Uterus (tissue), 2 donors: ENCODE measurements around the gene IQGAP2.

Experiments
- CTCF ChIP-seq, 4 experiments: fragments of 200-600 bp in 2 of 4; fragments of 450-650 bp in 2 of 4; sonication (generic) in 2 of 4; IDR thresholded peaks; one replicate each; pipeline ENCODE4 v1.5.1; 2016 to 2019; ENCODE audit warnings: antibody characterized with exemption in 4 of 4, mild to moderate bottlenecking in 2 of 4, moderate library complexity in 1 of 4
- POLR2A ChIP-seq, 2 donors: fragments of 450-650 bp; IDR thresholded peaks; one replicate each; pipeline ENCODE4 v1.6.1; 2016; ENCODE audit warnings: antibody characterized with exemption in 2 of 2, mild to moderate bottlenecking in 1 of 2, moderate library complexity in 1 of 2

GRCh38 chr5:76595755-76596481 lies 192.8 kb downstream of the IQGAP2 start:
- TF ChIP-seq CTCF (IDR thresholded peaks at IDR 0.05) (no peak), POLR2A (IDR thresholded peaks at IDR 0.05) (no peak)
